ENCODE results near the gene CFAP157. TPM values are rescaled to one million over a fixed set of nuclear protein-coding genes. Genes with fewer than 3 reads are reported as not detected.

Gene CFAP157
- total and polyA plus RNA-seq, 2 donors (not counting 3 experiments of a cell fraction or from before 2014, with no cell fraction given) = 0.03 TPM; not detected in 1

DNA sequence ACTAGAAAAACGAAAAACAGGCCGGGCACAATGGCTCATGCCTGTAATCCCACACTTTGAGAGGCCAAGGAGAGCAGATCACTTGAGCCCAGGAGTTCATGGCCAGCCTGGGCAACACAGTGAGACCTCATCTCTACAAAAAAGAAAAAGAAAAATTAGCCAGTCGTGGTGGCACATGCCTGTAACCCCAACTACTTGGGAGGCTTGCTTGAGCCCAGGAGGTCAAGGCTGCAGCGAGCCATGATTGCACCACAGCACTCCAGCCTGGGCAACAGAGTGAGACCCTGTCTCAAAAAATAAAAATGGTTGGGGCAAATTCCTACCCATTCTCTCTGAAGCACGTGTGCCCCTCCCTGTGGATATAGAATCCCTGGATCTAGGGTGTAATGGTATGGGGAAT lies 8.4 kb upstream of the CFAP157 start:
- POLR2A ChIA-PET = no interaction called here
- intact Hi-C loops (cut with micrococcal nuclease) = loop anchor here (5.0 kb wide), 1 partner anchor 86 kb away; the partner anchor contains the start of gene STXBP1
- CTCF ChIA-PET = interaction anchor here (0.5 to 1.4 kb wide), 3 partner anchors 8 to 96 kb away, joined by 3 read pairs; no protein-coding TSS in a partner anchor

DNA sequence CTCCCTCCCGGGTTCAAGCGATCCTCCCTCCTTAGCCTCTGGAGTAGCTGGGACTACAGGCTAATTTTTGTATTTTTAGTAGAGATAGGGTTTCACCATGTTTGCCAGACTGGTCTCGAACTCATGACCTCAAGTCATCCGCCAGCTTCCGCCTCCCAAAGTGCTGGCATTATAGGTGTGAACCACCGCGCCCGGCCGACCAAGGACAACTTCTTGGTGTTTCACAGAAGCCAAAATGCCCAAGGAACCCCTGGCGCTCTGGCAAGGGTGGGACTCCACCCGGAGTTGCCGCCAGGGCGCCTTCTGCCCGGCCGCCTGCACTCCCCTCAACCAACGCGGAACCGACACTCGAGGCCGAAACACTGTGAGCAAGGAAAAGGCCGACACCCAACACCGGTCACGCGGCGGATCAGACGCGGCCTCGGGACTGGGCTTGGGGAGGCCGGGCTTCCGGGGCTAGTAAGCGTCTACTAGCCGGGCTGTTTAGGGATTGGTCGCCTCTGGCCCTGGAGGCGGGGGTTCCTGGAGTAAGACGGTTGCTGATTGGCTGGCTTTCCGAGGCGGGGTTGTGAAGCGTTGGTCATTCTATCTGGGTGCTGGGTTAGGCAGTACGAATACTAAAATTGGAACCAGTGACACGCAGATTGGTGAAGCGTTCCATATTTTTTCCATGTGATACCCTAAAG lies 7.7 kb upstream of the CFAP157 start:
- peak; percentile 99 for FAIRE-seq
- dilution Hi-C loops (cut with MboI; ENCODE audit: extremely low pct_ligation_motif_present, low sequenced_read_pairs) = no loop called here

More for the DNA sequence above, 8.4 kb upstream of the CFAP157 start:
- BruUV-seq (replicated peaks) = no TSS peak
- Histone ChIP-seq H2AFZ (ENCODE audit: low read depth, low read length) (no peak overlapping the region), H3K9me1 (replicated peaks; ENCODE audit: control insufficient read depth, extremely low read depth, insufficient read depth, low read length) (no peaks in the 10 kb centered on the region), H3K27me3 (ENCODE audit: control insufficient read depth in 2 of 2, insufficient read depth in 2 of 2, low read length in 2 of 2) (no peaks in the 10 kb centered on the region), H3K4me2 (ENCODE audit: insufficient read depth, low read length) (no peak overlapping the region), H3K4me3 (replicated peaks in 1 of 3; ENCODE audit: insufficient read depth in 1 of 3, low read depth in 1 of 3, low read length in 3 of 3) (no peak overlapping the region), H3K36me3 (ENCODE audit: control insufficient read depth in 2 of 2, extremely low read depth in 1 of 2, insufficient read depth in 2 of 2, low read length in 2 of 2) (no peaks in the 10 kb centered on the region), H3K9ac (replicated peaks; ENCODE audit: extremely low read depth, insufficient read depth, low read length) (no peak overlapping the region), H3K79me2 (ENCODE audit: control insufficient read depth, insufficient read depth, low read length) (no peaks in the 10 kb centered on the region), H3K9me3 (replicated peaks; ENCODE audit: control insufficient read depth, insufficient read depth, low read length) (no peaks in the 10 kb centered on the region), H3K4me1 (ENCODE audit: control insufficient read depth, extremely low read depth, insufficient read depth, low read length) (no peaks in the 10 kb centered on the region), H3K27ac (ENCODE audit: insufficient read depth, low read depth, low read length) (no peak overlapping the region), H4K20me1 (replicated peaks; ENCODE audit: control insufficient read depth, extremely low read depth, insufficient read depth, low read length) (no peaks in the 10 kb centered on the region)
- FAIRE-seq (no peak), DNase-seq (ENCODE audit: low read depth, low spot score) (no peak)
- TF ChIP-seq MYC (IDR thresholded peaks at IDR 0.05; ENCODE audit: low read depth, low read length) (no peak), POLR2AphosphoS5 (IDR thresholded peaks at IDR 0.05; ENCODE audit: insufficient read depth, low read depth, low read length) (no peak), GATA2 (IDR thresholded peaks at IDR 0.05; ENCODE audit: insufficient read depth, insufficient read length, low read depth, low read length) (no peak), EZH2 (IDR thresholded peaks at IDR 0.05; ENCODE audit: borderline replicate concordance, low read depth, low read length, severe bottlenecking) (no peak)
- dilution Hi-C loops (cut with MboI; ENCODE audit: extremely low pct_ligation_motif_present, low sequenced_read_pairs) = no loop called here

More for the DNA sequence above, 7.7 kb upstream of the CFAP157 start:
- H3K4me2 ChIP-seq (ENCODE audit: insufficient read depth, low read length) = peak overlapping the region; percentile 67
- intact Hi-C loops (cut with micrococcal nuclease) = loop anchor here (5.0 kb wide), 1 partner anchor 87 kb away; the partner anchor contains the start of gene STXBP1
- H3K4me1 ChIP-seq (ENCODE audit: control insufficient read depth, extremely low read depth, insufficient read depth, low read length) = no peaks in the 10 kb centered on the region
- H3K9me3 ChIP-seq (replicated peaks; ENCODE audit: control insufficient read depth, insufficient read depth, low read length) = no peaks in the 10 kb centered on the region
- TF ChIP-seq, protein P1, sequence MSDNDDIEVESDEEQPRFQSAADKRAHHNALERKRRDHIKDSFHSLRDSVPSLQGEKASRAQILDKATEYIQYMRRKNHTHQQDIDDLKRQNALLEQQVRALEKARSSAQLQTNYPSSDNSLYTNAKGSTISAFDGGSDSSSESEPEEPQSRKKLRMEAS (IDR thresholded peaks at IDR 0.05; ENCODE audit: insufficient read depth, insufficient read length) = peak; percentile 67
- TF ChIP-seq, protein P2, sequence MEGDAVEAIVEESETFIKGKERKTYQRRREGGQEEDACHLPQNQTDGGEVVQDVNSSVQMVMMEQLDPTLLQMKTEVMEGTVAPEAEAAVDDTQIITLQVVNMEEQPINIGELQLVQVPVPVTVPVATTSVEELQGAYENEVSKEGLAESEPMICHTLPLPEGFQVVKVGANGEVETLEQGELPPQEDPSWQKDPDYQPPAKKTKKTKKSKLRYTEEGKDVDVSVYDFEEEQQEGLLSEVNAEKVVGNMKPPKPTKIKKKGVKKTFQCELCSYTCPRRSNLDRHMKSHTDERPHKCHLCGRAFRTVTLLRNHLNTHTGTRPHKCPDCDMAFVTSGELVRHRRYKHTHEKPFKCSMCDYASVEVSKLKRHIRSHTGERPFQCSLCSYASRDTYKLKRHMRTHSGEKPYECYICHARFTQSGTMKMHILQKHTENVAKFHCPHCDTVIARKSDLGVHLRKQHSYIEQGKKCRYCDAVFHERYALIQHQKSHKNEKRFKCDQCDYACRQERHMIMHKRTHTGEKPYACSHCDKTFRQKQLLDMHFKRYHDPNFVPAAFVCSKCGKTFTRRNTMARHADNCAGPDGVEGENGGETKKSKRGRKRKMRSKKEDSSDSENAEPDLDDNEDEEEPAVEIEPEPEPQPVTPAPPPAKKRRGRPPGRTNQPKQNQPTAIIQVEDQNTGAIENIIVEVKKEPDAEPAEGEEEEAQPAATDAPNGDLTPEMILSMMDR (IDR thresholded peaks at IDR 0.05; ENCODE audit: extremely low read depth in 1 of 2, insufficient read depth in 1 of 2, low read depth in 1 of 2, low read length in 2 of 2) = peak in 1 of 2 donors; percentile 10
- no peak for TF ChIP-seq EZH2 (IDR thresholded peaks at IDR 0.05; ENCODE audit: borderline replicate concordance, low read depth, low read length, severe bottlenecking)
- no peak for TF ChIP-seq FOS (IDR thresholded peaks at IDR 0.05; ENCODE audit: borderline replicate concordance, insufficient read depth, low read length)
- TF ChIP-seq JUN (IDR thresholded peaks at IDR 0.05; ENCODE audit: borderline replicate concordance, insufficient read depth, insufficient read length, low read depth) = no peak
- TF ChIP-seq POLR2A (IDR thresholded peaks at IDR 0.05; ENCODE audit: low read depth, low read length) = peak; percentile 42
- peak; percentile 62 for TF ChIP-seq POLR2AphosphoS5 (IDR thresholded peaks at IDR 0.05; ENCODE audit: insufficient read depth, low read depth, low read length)
- no peak for TF ChIP-seq GATA2 (IDR thresholded peaks at IDR 0.05; ENCODE audit: insufficient read depth, insufficient read length, low read depth, low read length)
- TF ChIP-seq MYC (IDR thresholded peaks at IDR 0.05; ENCODE audit: low read depth, low read length) = no peak
- no peaks in the 10 kb centered on the region for H3K36me3 ChIP-seq (ENCODE audit: control insufficient read depth in 2 of 2, extremely low read depth in 1 of 2, insufficient read depth in 2 of 2, low read length in 2 of 2)
- peak overlapping the region in 2 of 3 experiments; percentile 17 to 18 for H3K4me3 ChIP-seq (replicated peaks in 1 of 3; ENCODE audit: insufficient read depth in 1 of 3, low read depth in 1 of 3, low read length in 3 of 3)
- no peaks in the 10 kb centered on the region for H3K79me2 ChIP-seq (ENCODE audit: control insufficient read depth, insufficient read depth, low read length)
- no peaks in the 10 kb centered on the region for H3K9me1 ChIP-seq (replicated peaks; ENCODE audit: control insufficient read depth, extremely low read depth, insufficient read depth, low read length)
- CTCF ChIA-PET = interaction anchor here (0.5 to 0.7 kb wide), 2 partner anchors 13 to 96 kb away, joined by 3 read pairs; no protein-coding TSS in a partner anchor
- TSS peak; percentile 78 for BruUV-seq (replicated peaks)
- DNase-seq (ENCODE audit: low read depth, low spot score) = peak; percentile 97
- peak overlapping the region; percentile 35 for H3K27ac ChIP-seq (ENCODE audit: insufficient read depth, low read depth, low read length)
- POLR2A ChIA-PET = no interaction called here
- peak overlapping the region; percentile 84 for H2AFZ ChIP-seq (ENCODE audit: low read depth, low read length)
- no peaks in the 10 kb centered on the region for H3K27me3 ChIP-seq (ENCODE audit: control insufficient read depth in 2 of 2, insufficient read depth in 2 of 2, low read length in 2 of 2)
- peak overlapping the region; percentile 45 for H3K9ac ChIP-seq (replicated peaks; ENCODE audit: extremely low read depth, insufficient read depth, low read length)
- H4K20me1 ChIP-seq (replicated peaks; ENCODE audit: control insufficient read depth, extremely low read depth, insufficient read depth, low read length) = no peaks in the 10 kb centered on the region

Measured in endothelial cell of umbilical vein (primary cell).